BJ (cell line): ENCODE results near the gene TARP.
"Not testable (repeated sequence)": the region's sequence is repeated elsewhere in the genome, so short reads cannot be mapped to it uniquely, and the experiment has no call there.

Source experiments
- CTCF ChIA-PET: fragments of 350-600 bp; formaldehyde crosslinking; extraction: SDS; loops from one replicate; lab custom pipeline; 2021; ENCODE audit warnings: antibody characterized with exemption, inconsistent platforms; lab: Yijun Ruan, JAX
- POLR2A ChIA-PET: fragments of 300-600 bp; sonication (Branson Sonifier 250); formaldehyde crosslinking; extraction: SDS; loops from one replicate; lab custom pipeline; 2021; ENCODE audit warnings: antibody characterized with exemption; lab: Charles Lee
- DNase-seq: peaks from one replicate; pipeline ENCODE4 v3.0.0-alpha.2; 2011; ENCODE audit warnings: low read depth
- H3K27me3 ChIP-seq: 2 replicates; pipeline ENCODE4 v1.6.0; 2011; ENCODE audit warnings: low read length; ENCODE audit not compliant: control insufficient read depth, insufficient read depth
- H3K36me3 ChIP-seq: 2 replicates; pipeline ENCODE4 v1.5.1; 2011; ENCODE audit warnings: low read length; ENCODE audit not compliant: control insufficient read depth, insufficient read depth
- H3K4me3 ChIP-seq: 2 replicates; pipeline ENCODE4 v1.5.1; 2011; ENCODE audit warnings: low read depth, mild to moderate bottlenecking, control low read depth, low read length
- CTCF ChIP-seq: IDR thresholded peaks from 2 replicates; pipeline ENCODE4 v1.5.1; 2011; ENCODE audit warnings: low read depth, mild to moderate bottlenecking, control low read depth, inconsistent platforms, low read length, moderate library complexity; ENCODE audit not compliant: insufficient read depth

Gene TARP

GRCh38 chr7:38262545-38262944 lies 10.9 kb downstream of the TARP start:
- no peaks in the 10 kb centered on the region for H3K36me3 ChIP-seq
- no peak for DNase-seq
- H3K4me3 ChIP-seq, result no peak overlapping the region
- TF ChIP-seq CTCF, result no peak
- no peaks in the 10 kb centered on the region; the same call in 1 of the 2 replicates for H3K27me3 ChIP-seq
- ChIA-PET POLR2A (no interaction called here), CTCF (no interaction called here)

- H3K4me3 ChIP-seq, DNase-seq, CTCF ChIA-PET, POLR2A ChIA-PET, H3K36me3 ChIP-seq, H3K27me3 ChIP-seq: not testable (repeated sequence)
Measured at GRCh38 chr7:38262026-38262425, 11.4 kb downstream of the TARP start.

- H3K4me3 ChIP-seq, DNase-seq, H3K36me3 ChIP-seq, CTCF ChIA-PET, H3K27me3 ChIP-seq: not testable (repeated sequence)
- POLR2A ChIA-PET, result interaction anchor here (0.6 kb wide), 1 partner anchor 42 kb away, joined by 3 read pairs; no protein-coding TSS in a partner anchor
Measured at GRCh38 chr7:38261601-38262000, 11.8 kb downstream of the TARP start.

- H3K36me3 ChIP-seq, DNase-seq, H3K4me3 ChIP-seq, H3K27me3 ChIP-seq, POLR2A ChIA-PET: not testable (repeated sequence)
- CTCF ChIA-PET, result interaction anchor here (1.4 kb wide), 1 partner anchor 15 kb away, joined by 4 read pairs; no protein-coding TSS in a partner anchor
Measured at GRCh38 chr7:38259157-38259556, 14.3 kb downstream of the TARP start.

GRCh38 chr7:38257350-38257677 lies 16.1 kb downstream of the TARP start:
- no peaks in the 10 kb centered on the region for H3K36me3 ChIP-seq
- ChIA-PET POLR2A (no interaction called here), CTCF (interaction anchor here (0.6 kb wide), 1 partner anchor 48 kb away, joined by 3 read pairs; no protein-coding TSS in a partner anchor)
- TF ChIP-seq CTCF, result no peak
- H3K27me3 ChIP-seq, result no peaks in the 10 kb centered on the region
- H3K4me3 ChIP-seq, result no peak overlapping the region
- DNase-seq, result no peak

GRCh38 chr7:38249849-38250248 lies 23.6 kb downstream of the TARP start:
- POLR2A ChIA-PET, CTCF ChIA-PET, H3K36me3 ChIP-seq, H3K4me3 ChIP-seq, DNase-seq, H3K27me3 ChIP-seq: not testable (repeated sequence)

GRCh38 chr7:38248069-38248567 lies 25.3 kb downstream of the TARP start:
- no peak overlapping the region for H3K4me3 ChIP-seq
- ChIA-PET POLR2A (no interaction called here), CTCF (no interaction called here)
- no peak for TF ChIP-seq CTCF
- DNase-seq, result no peak
- H3K36me3 ChIP-seq, result no peaks in the 10 kb centered on the region
- no peaks in the 10 kb centered on the region for H3K27me3 ChIP-seq
